ENCODE data around the gene BIN1.
A peak's percentile ranks its signal among the peaks of the same experiment; 100 is the strongest.
"Not testable (repeated sequence)": the region's sequence is repeated elsewhere in the genome, so short reads cannot be mapped to it uniquely, and the experiment has no call there.

BIN1 gene

GRCh38 chr2:127046579-127046978, 60.4 kb downstream of the BIN1 start:
- DNase-seq (ENCODE audit: low read depth in 2 of 2) = no peak

DNA sequence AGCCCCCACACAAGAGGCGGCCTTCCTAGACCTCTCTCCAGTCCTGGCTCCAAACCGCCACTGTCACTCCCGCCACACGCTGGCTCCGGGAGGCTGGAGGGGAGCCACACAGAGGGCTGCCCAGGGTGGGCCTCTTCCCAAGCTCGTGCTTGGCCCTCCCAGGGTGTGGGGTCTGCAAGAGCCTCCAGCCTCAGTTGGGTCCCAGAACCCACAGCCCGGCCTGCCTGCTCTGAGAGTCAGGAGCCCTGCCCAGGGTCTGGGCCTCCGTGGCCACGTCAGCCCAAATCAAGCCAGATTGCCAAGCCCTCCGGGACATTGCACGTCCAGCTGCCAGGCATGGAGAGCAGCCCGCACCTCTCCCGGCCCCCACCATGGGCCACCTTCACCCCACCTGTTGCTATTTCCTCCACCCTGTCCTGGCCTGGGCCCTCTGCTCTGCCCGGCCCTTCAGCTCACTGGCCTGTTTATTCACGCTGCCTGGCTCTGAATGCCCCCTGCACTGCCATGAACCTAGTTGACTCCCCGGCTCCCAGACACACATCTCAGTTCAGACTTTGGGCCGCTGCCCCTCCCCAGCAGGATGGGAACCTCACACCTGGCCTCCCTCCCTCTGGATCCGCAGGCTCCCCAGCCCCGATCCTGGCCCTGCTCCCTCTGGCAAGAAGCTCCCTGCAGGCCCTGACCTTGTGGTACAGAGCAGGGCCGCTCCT, 61.0 kb downstream of the BIN1 start:
- DNase-seq (ENCODE audit: low read depth in 2 of 2) = no peak

DNA sequence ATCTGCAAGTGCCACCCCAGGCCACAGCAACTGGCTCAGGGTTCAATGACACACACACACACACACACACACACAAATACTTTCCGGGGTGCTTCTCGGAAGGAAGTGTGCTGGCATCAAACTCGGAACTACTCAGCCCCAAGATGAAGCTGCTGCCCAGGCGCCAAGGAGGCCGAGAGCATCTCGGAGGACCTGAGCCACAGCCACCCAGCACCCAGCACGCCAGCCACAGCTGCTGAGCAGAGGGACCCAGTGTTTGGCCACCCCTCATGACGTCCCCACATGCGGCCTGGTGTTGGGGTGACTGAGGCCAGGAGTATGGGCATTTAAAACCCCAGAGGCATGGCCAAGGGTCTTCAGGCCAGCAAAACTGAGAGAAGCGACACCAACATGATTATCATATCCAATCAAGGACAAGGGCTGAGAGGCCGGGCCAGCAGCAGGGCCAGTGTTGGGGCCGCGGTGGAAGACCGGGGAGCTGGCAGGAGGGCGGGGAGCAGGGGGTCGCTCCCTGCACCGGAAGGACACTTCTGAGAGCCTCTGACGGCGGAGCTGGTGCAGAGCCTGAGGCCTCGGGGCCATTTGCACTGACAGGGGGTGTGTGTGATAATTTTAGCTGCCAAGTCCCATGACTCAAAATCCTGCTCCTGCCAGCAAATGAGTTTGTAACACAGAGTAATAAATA, 61.8 kb downstream of the BIN1 start:
- DNase-seq (ENCODE audit: low read depth in 2 of 2) = no peak

- no peak for DNase-seq (ENCODE audit: low read depth in 2 of 2)
These were observed 62.7 kb downstream of the BIN1 start for GRCh38 chr2:127044165-127044718.

- no peak for DNase-seq (ENCODE audit: low read depth in 2 of 2)
These were observed 63.4 kb downstream of the BIN1 start for GRCh38 chr2:127043367-127044164.

GRCh38 chr2:127041259-127041970, 65.5 kb downstream of the BIN1 start:
- no peak for DNase-seq (ENCODE audit: low read depth in 2 of 2)

DNA sequence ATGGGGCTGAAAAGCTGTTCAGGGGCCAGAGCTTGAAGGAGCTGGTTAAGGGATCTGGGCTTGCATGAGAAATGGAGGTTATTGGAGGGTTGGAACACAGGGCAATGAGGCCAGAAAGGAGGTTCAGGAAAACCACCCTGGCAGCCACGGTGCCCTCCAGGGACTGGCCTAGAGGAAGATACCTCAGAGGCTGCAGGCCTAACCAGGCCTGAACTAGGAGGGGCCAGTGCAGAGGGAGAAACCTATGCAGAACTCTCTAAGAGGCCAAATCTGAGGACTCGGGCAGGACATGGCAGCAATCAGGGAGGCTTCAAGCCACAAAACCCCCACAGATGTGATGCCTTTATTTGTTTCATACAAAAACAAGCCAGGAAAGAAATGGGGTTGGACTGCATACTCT, 66.8 kb downstream of the BIN1 start:
- no peak for DNase-seq (ENCODE audit: low read depth in 2 of 2)

- no peak for DNase-seq (ENCODE audit: low read depth in 2 of 2)
These were observed 67.4 kb downstream of the BIN1 start for GRCh38 chr2:127039387-127040031.

DNA sequence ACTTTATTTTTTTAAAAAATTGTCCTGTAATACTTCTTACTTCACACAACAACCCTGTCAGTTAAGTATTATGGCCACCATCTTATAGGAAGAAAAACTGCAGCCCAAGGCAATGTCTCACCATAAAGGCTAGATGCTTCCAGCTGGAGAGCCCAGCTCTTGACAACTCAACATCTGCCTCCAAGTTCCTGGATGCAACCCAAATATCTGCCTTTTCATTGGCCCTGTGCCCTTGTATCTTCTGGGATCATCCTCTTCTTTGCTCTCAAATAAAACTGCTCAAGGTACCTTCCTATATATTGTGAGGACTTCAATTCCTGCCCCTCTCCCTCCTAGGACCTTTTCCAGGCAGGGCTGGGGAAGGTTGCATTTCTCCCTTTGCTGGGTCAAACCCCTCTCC, 69.5 kb downstream of the BIN1 start:
- no peak for DNase-seq (ENCODE audit: low read depth in 2 of 2)

GRCh38 chr2:127034883-127035611, 71.9 kb downstream of the BIN1 start:
- DNase-seq (ENCODE audit: low read depth in 2 of 2) = no peak

DNA sequence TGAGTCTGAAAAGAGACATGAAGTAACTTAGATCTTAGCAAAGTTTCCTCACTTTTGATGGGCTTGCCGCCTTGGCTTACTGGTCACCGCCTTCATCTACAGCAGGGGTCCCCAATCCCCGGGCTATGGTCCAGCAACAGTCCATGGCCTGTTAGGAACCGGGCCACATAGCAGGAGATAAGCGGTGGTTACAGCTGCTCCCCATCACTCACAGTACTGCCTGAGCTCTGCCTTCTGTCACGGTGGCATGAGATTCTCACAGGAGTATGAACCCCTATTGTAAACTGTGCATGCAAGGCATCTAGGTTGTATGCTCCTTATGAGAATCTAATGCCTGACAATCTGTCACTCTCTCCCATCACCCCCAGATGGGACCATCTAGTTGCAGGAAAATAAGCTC, 72.9 kb downstream of the BIN1 start:
- no peak for DNase-seq (ENCODE audit: low read depth in 2 of 2)

DNA sequence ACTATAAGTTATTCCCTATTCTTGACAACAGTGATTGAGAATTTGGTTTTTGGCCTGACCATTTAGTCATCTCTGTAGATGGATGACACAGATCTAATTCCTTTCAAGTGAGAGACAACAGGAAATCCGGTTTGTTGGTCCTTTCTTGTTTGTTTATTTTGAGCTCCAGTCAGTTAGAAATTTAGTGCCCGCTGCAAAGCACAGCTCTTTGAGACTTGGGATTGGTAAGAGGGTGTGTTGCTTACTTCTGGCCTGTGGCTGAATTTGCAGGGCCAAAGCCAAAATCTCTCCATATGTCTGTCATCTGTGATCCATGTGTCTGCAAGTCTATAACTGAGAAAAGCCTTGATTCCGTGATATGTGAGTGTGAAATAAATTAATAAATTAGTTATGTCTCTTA, 74.3 kb downstream of the BIN1 start:
- DNase-seq (ENCODE audit: low read depth in 2 of 2) = no peak

DNA sequence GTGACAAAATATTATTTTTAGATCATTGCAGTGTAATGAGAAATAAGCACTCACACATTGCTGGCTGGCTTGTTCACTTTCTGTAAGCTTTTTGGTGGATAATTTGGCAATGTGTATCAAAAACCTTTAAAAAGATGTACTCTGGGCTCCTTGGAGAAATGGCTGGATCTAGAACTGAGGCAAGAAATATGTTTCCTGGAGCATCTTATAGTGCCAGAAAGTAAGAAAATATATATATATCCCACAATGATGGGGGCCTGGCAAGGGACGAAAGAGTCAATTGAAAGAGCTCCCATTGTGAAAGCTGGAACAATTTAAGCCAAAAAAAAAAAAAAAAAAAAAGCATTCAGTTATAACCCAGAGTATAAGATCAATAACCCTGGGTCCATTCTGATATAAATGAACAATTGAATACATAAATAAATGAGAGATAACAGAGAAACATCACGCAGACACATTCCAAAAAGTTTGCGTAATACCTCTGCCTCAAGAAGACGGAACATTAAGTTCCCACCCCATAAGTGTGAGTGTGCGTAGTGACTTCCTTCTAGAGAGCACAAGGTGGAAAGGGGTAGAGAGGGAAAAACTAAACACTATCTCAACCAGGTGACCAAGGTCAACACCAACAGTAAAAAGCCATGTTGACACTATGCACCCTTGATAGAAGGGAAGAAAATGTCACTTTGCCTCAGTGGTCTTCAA, 77.5 kb downstream of the BIN1 start:
- no peak for DNase-seq (ENCODE audit: low read depth in 2 of 2)

DNA sequence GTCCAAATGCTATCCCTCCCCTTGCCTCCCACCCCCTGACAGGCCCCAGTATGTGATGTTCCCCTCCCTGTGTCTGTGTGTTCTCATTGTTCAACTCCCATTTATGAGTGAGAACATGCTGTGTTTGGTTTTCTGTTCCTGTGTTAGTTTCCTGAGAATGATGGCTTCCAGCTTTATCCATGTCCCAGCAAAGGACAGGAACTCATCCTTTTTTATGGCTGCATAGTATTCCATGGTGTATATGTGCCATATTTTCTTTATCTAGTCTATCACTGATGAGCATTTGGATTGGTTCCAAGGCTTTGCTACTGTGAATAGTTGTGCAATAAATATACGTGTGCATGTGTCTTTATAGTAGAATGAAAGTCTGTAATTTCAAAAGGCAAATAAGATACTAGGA, 78.2 kb downstream of the BIN1 start:
- not testable (repeated sequence) for DNase-seq (ENCODE audit: low read depth in 2 of 2)

DNA sequence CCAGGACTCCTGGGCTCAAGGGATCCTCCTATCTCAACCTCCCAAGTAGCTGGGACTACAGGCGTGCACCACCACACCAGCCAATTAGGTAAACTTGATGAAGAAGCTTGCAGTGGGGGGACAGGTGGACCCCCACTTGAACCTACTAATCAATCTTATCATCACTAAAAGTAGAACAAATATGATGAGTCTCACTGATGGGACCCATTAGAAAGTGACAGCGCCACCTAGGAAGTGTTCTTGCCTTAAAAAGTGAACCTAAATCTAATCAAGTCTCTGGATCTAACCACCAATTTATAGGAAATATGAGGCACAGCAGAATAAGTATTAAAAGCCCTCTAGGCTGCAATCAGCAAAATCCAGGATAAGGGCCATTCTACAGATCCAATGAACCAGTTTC, 79.2 kb downstream of the BIN1 start:
- no peak for DNase-seq (ENCODE audit: low read depth in 2 of 2)

GRCh38 chr2:127025359-127026166, 81.4 kb downstream of the BIN1 start:
- peak; percentile 35 to 37 for DNase-seq (ENCODE audit: low read depth in 2 of 2)

- no peak for DNase-seq (ENCODE audit: low read depth in 2 of 2)
These were observed 82.1 kb downstream of the BIN1 start for GRCh38 chr2:127024769-127025358.

DNA sequence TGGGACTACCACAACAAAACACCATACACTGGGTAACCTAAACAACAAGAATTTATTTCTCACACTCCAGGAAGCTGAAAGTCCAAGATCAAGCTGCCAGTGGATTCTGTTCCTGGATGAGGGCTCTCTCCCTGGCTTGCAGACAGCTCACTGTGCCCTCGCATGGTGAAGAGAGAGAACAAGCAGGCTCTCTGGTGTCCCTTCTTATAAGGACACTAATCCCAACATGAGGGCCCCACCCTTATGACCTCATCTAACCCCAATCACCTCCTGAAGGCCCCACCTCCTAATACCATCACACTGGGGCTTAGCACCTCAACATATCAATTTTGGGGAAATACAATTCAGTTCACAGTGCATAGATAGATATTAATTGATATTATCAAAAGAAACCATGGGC, 83.5 kb downstream of the BIN1 start:
- no peak for DNase-seq (ENCODE audit: low read depth in 2 of 2)

- no peak for DNase-seq (ENCODE audit: low read depth in 2 of 2)
These were observed 84.1 kb downstream of the BIN1 start for GRCh38 chr2:127022817-127023216.

Data from stimulated activated CD8-positive, alpha-beta memory T cell treated with anti-CD3 and anti-CD28 coated beads, Interleukin-7, amount 100 ng/mL, for 1 hour (primary cell).